ENCODE data around the gene FAM81B.

The FAM81B gene

GRCh38 chr5:95406426-95407090, 15.4 kb downstream of the FAM81B start:
- H3K36me3 ChIP-seq (ENCODE audit: insufficient read depth, low read depth, low read length) = no peaks in the 10 kb centered on the region
- H3K4me3 ChIP-seq (ENCODE audit: low read length) = no peak overlapping the region
- no peak overlapping the region for H3K27ac ChIP-seq (ENCODE audit: low read length)
- no peak overlapping the region for H3K9ac ChIP-seq (ENCODE audit: low read depth, low read length)
- no peaks in the 10 kb centered on the region for H3K27me3 ChIP-seq (ENCODE audit: insufficient read depth, low read length)
- peaks cover 5% of the 10 kb centered on the region; the same call in 1 of the 2 replicates for H3K4me1 ChIP-seq (ENCODE audit: insufficient read depth, low read length)
- no peaks in the 10 kb centered on the region for H3K9me3 ChIP-seq (ENCODE audit: insufficient read depth, low read depth, low read length)

GRCh38 chr5:95410279-95410678, 19.1 kb downstream of the FAM81B start:
- Histone ChIP-seq H3K36me3 (ENCODE audit: insufficient read depth, low read depth, low read length) (no peaks in the 10 kb centered on the region), H3K4me1 (ENCODE audit: insufficient read depth, low read length) (no peaks in the 10 kb centered on the region), H3K9me3 (ENCODE audit: insufficient read depth, low read depth, low read length) (no peaks in the 10 kb centered on the region), H3K9ac (ENCODE audit: low read depth, low read length) (no peak overlapping the region), H3K4me3 (ENCODE audit: low read length) (no peak overlapping the region), H3K27ac (ENCODE audit: low read length) (no peak overlapping the region), H3K27me3 (ENCODE audit: insufficient read depth, low read length) (no peaks in the 10 kb centered on the region)

GRCh38 chr5:95411474-95411873, 20.3 kb downstream of the FAM81B start:
- Histone ChIP-seq H3K36me3 (ENCODE audit: insufficient read depth, low read depth, low read length) (no peaks in the 10 kb centered on the region), H3K27me3 (ENCODE audit: insufficient read depth, low read length) (no peaks in the 10 kb centered on the region), H3K4me1 (ENCODE audit: insufficient read depth, low read length) (no peaks in the 10 kb centered on the region), H3K4me3 (ENCODE audit: low read length) (no peak overlapping the region), H3K9me3 (ENCODE audit: insufficient read depth, low read depth, low read length) (no peaks in the 10 kb centered on the region), H3K9ac (ENCODE audit: low read depth, low read length) (no peak overlapping the region), H3K27ac (ENCODE audit: low read length) (no peak overlapping the region)

DNA sequence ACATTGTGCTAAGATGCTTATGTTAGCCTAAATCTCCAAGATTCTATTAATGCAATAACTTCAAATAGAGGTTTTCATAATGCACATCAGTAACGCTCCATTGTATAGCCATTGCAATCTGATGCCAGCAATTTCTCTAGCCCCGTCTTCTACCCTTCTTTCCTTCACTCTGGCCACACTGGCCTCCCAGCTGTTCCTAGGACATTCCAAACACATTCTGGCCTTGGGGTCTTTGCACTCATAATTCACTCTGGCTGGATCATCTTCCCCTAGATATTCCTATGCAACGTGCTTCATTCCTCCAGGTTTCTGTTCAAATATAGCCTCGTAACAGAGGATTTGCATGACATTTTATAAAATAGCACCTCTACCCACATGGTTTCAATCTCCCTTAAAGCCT, 23.3 kb downstream of the FAM81B start:
- Histone ChIP-seq H3K27me3 (ENCODE audit: insufficient read depth, low read length) (no peaks in the 10 kb centered on the region), H3K4me1 (ENCODE audit: insufficient read depth, low read length) (no peaks in the 10 kb centered on the region), H3K27ac (ENCODE audit: low read length) (no peak overlapping the region), H3K9ac (ENCODE audit: low read depth, low read length) (no peak overlapping the region), H3K9me3 (ENCODE audit: insufficient read depth, low read depth, low read length) (no peaks in the 10 kb centered on the region), H3K36me3 (ENCODE audit: insufficient read depth, low read depth, low read length) (no peaks in the 10 kb centered on the region), H3K4me3 (ENCODE audit: low read length) (no peak overlapping the region)

GRCh38 chr5:95417971-95418370, 26.8 kb downstream of the FAM81B start:
- Histone ChIP-seq H3K9ac (ENCODE audit: low read depth, low read length) (no peak overlapping the region), H3K4me1 (ENCODE audit: insufficient read depth, low read length) (no peaks in the 10 kb centered on the region), H3K4me3 (ENCODE audit: low read length) (no peak overlapping the region), H3K9me3 (ENCODE audit: insufficient read depth, low read depth, low read length) (no peaks in the 10 kb centered on the region), H3K36me3 (ENCODE audit: insufficient read depth, low read depth, low read length) (no peaks in the 10 kb centered on the region), H3K27me3 (ENCODE audit: insufficient read depth, low read length) (no peaks in the 10 kb centered on the region), H3K27ac (ENCODE audit: low read length) (no peak overlapping the region)

DNA sequence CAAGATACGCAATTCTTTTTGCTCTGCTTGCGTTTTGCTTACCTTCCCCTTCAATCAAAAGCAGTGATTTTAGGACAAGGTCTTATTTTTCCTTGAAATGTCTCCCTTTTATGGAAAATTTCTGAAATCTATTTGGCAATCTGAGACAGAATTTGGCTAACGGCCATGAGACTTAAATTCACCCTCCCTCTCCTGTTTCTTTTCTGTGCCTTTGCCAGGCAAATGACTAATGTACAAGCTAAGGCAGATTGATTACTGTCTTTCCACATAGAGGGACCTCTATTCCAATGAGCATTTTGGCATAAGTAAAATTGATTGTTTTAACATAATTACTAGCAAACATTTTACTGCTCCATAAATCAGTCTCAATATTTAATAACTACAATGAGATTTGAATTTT, 31.7 kb downstream of the FAM81B start:
- Histone ChIP-seq H3K9ac (ENCODE audit: low read depth, low read length) (no peak overlapping the region), H3K4me3 (ENCODE audit: low read length) (no peak overlapping the region), H3K9me3 (ENCODE audit: insufficient read depth, low read depth, low read length) (no peaks in the 10 kb centered on the region), H3K4me1 (ENCODE audit: insufficient read depth, low read length) (no peaks in the 10 kb centered on the region), H3K27ac (ENCODE audit: low read length) (no peak overlapping the region), H3K36me3 (ENCODE audit: insufficient read depth, low read depth, low read length) (no peaks in the 10 kb centered on the region), H3K27me3 (ENCODE audit: insufficient read depth, low read length) (no peaks in the 10 kb centered on the region)

GRCh38 chr5:95424016-95424415, 32.9 kb downstream of the FAM81B start:
- Histone ChIP-seq H3K9me3 (ENCODE audit: insufficient read depth, low read depth, low read length) (no peaks in the 10 kb centered on the region), H3K4me1 (ENCODE audit: insufficient read depth, low read length) (no peaks in the 10 kb centered on the region), H3K27ac (ENCODE audit: low read length) (no peak overlapping the region), H3K27me3 (ENCODE audit: insufficient read depth, low read length) (no peaks in the 10 kb centered on the region), H3K36me3 (ENCODE audit: insufficient read depth, low read depth, low read length) (no peaks in the 10 kb centered on the region), H3K4me3 (ENCODE audit: low read length) (no peak overlapping the region), H3K9ac (ENCODE audit: low read depth, low read length) (no peak overlapping the region)

DNA sequence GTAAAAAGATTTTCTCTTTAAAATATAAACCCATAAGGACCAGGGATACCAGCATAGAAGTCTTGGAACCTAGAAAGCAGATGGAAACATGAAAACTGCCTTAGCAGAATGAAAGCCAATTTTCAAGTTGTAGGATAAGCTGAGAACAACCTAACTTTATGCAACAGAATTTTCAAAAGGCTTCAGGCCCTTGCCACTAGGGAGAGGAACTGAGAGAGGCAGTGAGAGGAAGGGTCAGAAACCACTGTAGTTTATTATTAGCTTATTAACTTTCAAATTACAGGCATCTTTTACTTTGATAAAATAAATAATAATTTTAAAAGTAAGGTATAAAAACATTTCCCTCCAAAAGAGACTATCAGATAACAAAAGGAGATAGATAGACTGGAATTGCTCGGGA, 33.4 kb downstream of the FAM81B start:
- Histone ChIP-seq H3K9ac (ENCODE audit: low read depth, low read length) (no peak overlapping the region), H3K27ac (ENCODE audit: low read length) (no peak overlapping the region), H3K4me3 (ENCODE audit: low read length) (no peak overlapping the region), H3K36me3 (ENCODE audit: insufficient read depth, low read depth, low read length) (no peaks in the 10 kb centered on the region), H3K4me1 (ENCODE audit: insufficient read depth, low read length) (no peaks in the 10 kb centered on the region), H3K9me3 (ENCODE audit: insufficient read depth, low read depth, low read length) (no peaks in the 10 kb centered on the region), H3K27me3 (ENCODE audit: insufficient read depth, low read length) (no peaks in the 10 kb centered on the region)

DNA sequence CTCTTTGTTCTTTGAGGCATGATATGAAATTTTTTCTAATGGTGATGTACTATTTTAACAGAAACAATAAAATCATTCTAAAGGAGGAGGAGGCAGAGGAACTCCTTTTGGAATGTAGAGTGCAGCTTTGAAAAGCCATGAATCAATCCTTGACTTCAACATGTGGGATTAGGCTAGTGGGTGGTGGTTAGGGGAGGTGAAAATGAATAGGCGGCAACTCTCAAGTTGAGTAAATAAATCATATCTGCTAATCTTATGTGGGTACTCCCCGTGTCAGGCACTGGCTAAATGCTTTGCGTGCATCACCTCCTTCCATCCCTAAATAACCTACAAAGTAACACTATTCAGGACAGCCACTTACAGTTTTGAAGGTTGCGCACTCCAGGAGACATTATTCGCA, 35.1 kb downstream of the FAM81B start:
- no peak overlapping the region for H3K4me3 ChIP-seq (ENCODE audit: low read length)
- H3K27ac ChIP-seq (ENCODE audit: low read length) = no peak overlapping the region
- H3K9ac ChIP-seq (ENCODE audit: low read depth, low read length) = no peak overlapping the region
- no peaks in the 10 kb centered on the region for H3K36me3 ChIP-seq (ENCODE audit: insufficient read depth, low read depth, low read length)
- H3K27me3 ChIP-seq (ENCODE audit: insufficient read depth, low read length) = no peaks in the 10 kb centered on the region
- no peaks in the 10 kb centered on the region for H3K9me3 ChIP-seq (ENCODE audit: insufficient read depth, low read depth, low read length)
- H3K4me1 ChIP-seq (ENCODE audit: insufficient read depth, low read length) = no peaks in the 10 kb centered on the region

GRCh38 chr5:95432779-95433178, 41.6 kb downstream of the FAM81B start:
- Histone ChIP-seq H3K27ac (ENCODE audit: low read length) (no peak overlapping the region), H3K9me3 (ENCODE audit: insufficient read depth, low read depth, low read length) (no peaks in the 10 kb centered on the region), H3K4me3 (ENCODE audit: low read length) (no peak overlapping the region), H3K36me3 (ENCODE audit: insufficient read depth, low read depth, low read length) (no peaks in the 10 kb centered on the region; the same call in 1 of the 2 replicates), H3K4me1 (ENCODE audit: insufficient read depth, low read length) (no peaks in the 10 kb centered on the region), H3K27me3 (ENCODE audit: insufficient read depth, low read length) (no peaks in the 10 kb centered on the region), H3K9ac (ENCODE audit: low read depth, low read length) (no peak overlapping the region)

DNA sequence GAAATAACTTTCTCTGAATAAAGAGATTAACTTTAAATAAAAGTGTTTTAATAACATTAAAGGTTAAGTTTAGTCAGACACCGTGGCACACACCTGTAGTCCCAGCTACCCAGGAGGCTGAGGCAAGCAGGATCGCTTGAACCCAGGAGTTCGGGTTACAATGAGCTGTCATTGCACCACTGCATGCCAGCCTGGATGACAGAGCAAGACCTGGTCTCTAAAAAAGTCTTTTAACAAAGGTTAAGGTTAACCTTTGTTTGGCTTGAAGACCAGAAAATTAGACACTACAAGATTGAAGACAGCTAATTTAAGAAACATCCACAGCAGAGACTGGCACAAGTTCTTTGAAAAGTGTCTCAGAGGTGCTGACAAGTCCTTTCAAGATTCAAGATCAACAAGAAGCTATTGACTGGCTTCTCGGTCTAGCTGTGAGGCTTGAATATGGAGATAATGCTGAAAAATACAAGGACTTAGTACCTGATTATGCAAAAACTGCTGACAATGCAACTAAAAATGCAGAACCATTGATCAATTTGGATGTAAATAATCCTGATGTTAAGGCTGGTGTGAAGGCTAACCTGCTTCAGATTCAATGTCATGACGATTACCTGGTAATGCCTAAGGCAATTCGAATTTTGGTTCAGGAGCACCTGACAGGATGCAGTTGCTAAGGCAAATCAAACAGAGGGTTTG, 48.8 kb downstream of the FAM81B start:
- no peak overlapping the region for H3K27ac ChIP-seq (ENCODE audit: low read length)
- peak overlapping the region; percentile 48 for H3K4me3 ChIP-seq (ENCODE audit: low read length)
- H3K9me3 ChIP-seq (ENCODE audit: insufficient read depth, low read depth, low read length) = no peaks in the 10 kb centered on the region
- no peaks in the 10 kb centered on the region for H3K27me3 ChIP-seq (ENCODE audit: insufficient read depth, low read length)
- no peaks in the 10 kb centered on the region for H3K36me3 ChIP-seq (ENCODE audit: insufficient read depth, low read depth, low read length)
- no peak overlapping the region for H3K9ac ChIP-seq (ENCODE audit: low read depth, low read length)
- H3K4me1 ChIP-seq (ENCODE audit: insufficient read depth, low read length) = peaks cover 28% of the 10 kb centered on the region; the same call in 1 of the 2 replicates

DNA sequence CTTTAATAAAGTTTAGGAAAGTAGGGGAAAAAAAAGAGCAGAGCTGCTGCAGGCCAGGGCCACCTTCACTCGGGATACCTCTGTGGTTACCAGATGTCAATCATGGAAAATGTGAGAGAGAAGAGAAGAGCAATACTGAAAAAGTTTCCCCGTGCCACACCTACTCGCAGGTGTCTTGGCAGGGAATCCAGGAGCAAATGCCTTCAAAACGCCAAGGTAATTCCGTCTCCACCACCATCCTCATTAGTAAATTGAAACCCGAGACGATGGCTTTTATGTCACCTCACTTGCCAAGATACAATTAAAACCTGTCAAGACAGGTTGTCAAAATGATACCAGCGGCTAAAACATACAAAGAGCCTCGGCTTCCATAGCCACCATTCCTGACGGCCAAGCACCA, 49.7 kb downstream of the FAM81B start:
- Histone ChIP-seq H3K36me3 (ENCODE audit: insufficient read depth, low read depth, low read length) (no peaks in the 10 kb centered on the region), H3K4me1 (ENCODE audit: insufficient read depth, low read length) (peaks cover 28% of the 10 kb centered on the region; the same call in 1 of the 2 replicates)

More for the DNA sequence above, 49.7 kb downstream of the FAM81B start:
- Histone ChIP-seq H3K27ac (ENCODE audit: low read length) (no peak overlapping the region), H3K27me3 (ENCODE audit: insufficient read depth, low read length) (no peaks in the 10 kb centered on the region), H3K9ac (ENCODE audit: low read depth, low read length) (peak overlapping the region; percentile 10; the same call in 1 of the 2 replicates), H3K9me3 (ENCODE audit: insufficient read depth, low read depth, low read length) (no peaks in the 10 kb centered on the region), H3K4me3 (ENCODE audit: low read length) (peak overlapping the region; percentile 35; the same call in 1 of the 2 replicates)
